HepG2 (cell line): ENCODE measurements around the gene CCN6. TPM values are rescaled to one million over a fixed set of nuclear protein-coding genes. Genes with fewer than 3 reads are reported as not detected.

Source experiments
- AGO1 ChIP-seq: fragments of 200-400 bp; formaldehyde crosslinking; IDR thresholded peaks from 2 replicates; pipeline ENCODE4 v1.6.1; 2017; ENCODE audit warnings: mild to moderate bottlenecking, low read depth, low read length, moderate library complexity; ENCODE audit not compliant: poor library complexity, severe bottlenecking
- ARID2 ChIP-seq: sonication (generic); formaldehyde crosslinking; IDR thresholded peaks from 2 replicates; pipeline ENCODE4 v1.8.1; 2022; ENCODE audit warnings: mild to moderate bottlenecking, missing genetic modification reagents, borderline replicate concordance
- CCDC6 ChIP-seq: sonication (generic); formaldehyde crosslinking; IDR thresholded peaks from 2 replicates; pipeline ENCODE4 v1.8.1; 2022; ENCODE audit warnings: mild to moderate bottlenecking, missing genetic modification reagents, moderate library complexity
- DPF2 ChIP-seq: sonication (generic); formaldehyde crosslinking; IDR thresholded peaks from 2 replicates; pipeline ENCODE4 v1.4.0; 2020; ENCODE audit warnings: mild to moderate bottlenecking, low read depth, missing genetic modification reagents, borderline replicate concordance
- FOXA1 ChIP-seq, 2 experiments: fragments of 450-650 bp in 1 of 2; sonication (generic) in 1 of 2; formaldehyde crosslinking in 1 of 2; IDR thresholded peaks; 2 replicates each; pipeline versions ENCODE4 v1.4.0 to v1.6.1; 2016 to 2020; ENCODE audit warnings: missing genetic modification reagents in 1 of 2
- FOXA3 ChIP-seq: IDR thresholded peaks from 2 replicates; pipeline ENCODE4 v1.6.1; 2016; ENCODE audit warnings: missing genetic modification reagents, missing compliant biosample characterization
- MXI1 ChIP-seq: IDR thresholded peaks from 3 replicates; pipeline ENCODE4 v1.6.1; 2012; ENCODE audit warnings: low read depth, low read length, inconsistent platforms, borderline replicate concordance
- NFIB ChIP-seq: sonication (generic); formaldehyde crosslinking; IDR thresholded peaks from 2 replicates; pipeline ENCODE4 v1.9.0; 2021; ENCODE audit warnings: missing genetic modification reagents, mild to moderate bottlenecking, borderline replicate concordance
- SIX1 ChIP-seq: sonication (generic); formaldehyde crosslinking; IDR thresholded peaks from 2 replicates; pipeline ENCODE4 v1.4.0; 2020; ENCODE audit warnings: missing genetic modification reagents, borderline replicate concordance
- ZBTB3 ChIP-seq: sonication (generic); formaldehyde crosslinking; IDR thresholded peaks from 2 replicates; pipeline ENCODE4 v1.4.0; 2020; ENCODE audit warnings: low read depth, mild to moderate bottlenecking, moderate library complexity, missing genetic modification reagents, borderline replicate concordance
- ZNF296 ChIP-seq: sonication (generic); formaldehyde crosslinking; conservative IDR thresholded peaks from 2 replicates; pipeline ENCODE4 v1.5.0; 2020; ENCODE audit warnings: mild to moderate bottlenecking, missing genetic modification reagents
- ZNF326 ChIP-seq: sonication (generic); formaldehyde crosslinking; IDR thresholded peaks from 2 replicates; pipeline ENCODE4 v1.4.0; 2020; ENCODE audit warnings: missing genetic modification reagents, borderline replicate concordance
- ZNF512 ChIP-seq: sonication (generic); formaldehyde crosslinking; IDR thresholded peaks from 2 replicates; pipeline ENCODE4 v1.4.0; 2020; ENCODE audit warnings: mild to moderate bottlenecking, missing genetic modification reagents
- ZNF597 ChIP-seq: sonication (generic); formaldehyde crosslinking; IDR thresholded peaks from 2 replicates; pipeline ENCODE4 v1.5.0; 2020; ENCODE audit warnings: missing genetic modification reagents
- ZNF614 ChIP-seq: IDR thresholded peaks from 2 replicates; pipeline ENCODE4 v1.6.1; 2018; ENCODE audit warnings: missing biosample characterization, missing genetic modification reagents, inconsistent platforms, borderline replicate concordance
- polyA plus RNA-seq, 8 experiments: library from polyadenylated mRNA; depleted of rRNA in 3 of 8; stranded (reverse) in 7 of 8; unstranded in 1 of 8; fragments of >200 nt; fragmentation: Illumina TruSeq in 4 of 8; extraction: Trizol in 4 of 8; gene quantifications; 2 replicates each; pipeline versions ENCODE4 v1.2.1 to v1.2.3, GENCODE V29; 2011 to 2016; ENCODE audit warnings: low read depth in 4 of 8, missing spikeins in 1 of 8, mixed read lengths in 1 of 8; ENCODE audit not compliant: insufficient read depth in 1 of 8
- total RNA-seq, 5 experiments: library from RNA; depleted of rRNA; stranded (reverse); fragments of >200 nt; fragmentation: Illumina TruSeq; extraction: Trizol; gene quantifications; 2 replicates each; pipeline ENCODE4 v1.2.3, GENCODE V29; 2016; ENCODE audit warnings: low read depth in 1 of 5
- TF ChIP-seq, protein P1 (sequence below): sonication (generic); formaldehyde crosslinking; IDR thresholded peaks from 2 replicates; pipeline ENCODE4 v1.8.1; 2022; ENCODE audit warnings: mild to moderate bottlenecking, missing genetic modification reagents
- TF ChIP-seq, protein P2 (sequence below): sonication (generic); formaldehyde crosslinking; IDR thresholded peaks from 2 replicates; pipeline ENCODE4 v1.5.1; 2020; ENCODE audit warnings: missing genetic modification reagents, mild to moderate bottlenecking, borderline replicate concordance
- TF ChIP-seq, protein P3 (sequence below): sonication (generic); formaldehyde crosslinking; IDR thresholded peaks from 2 replicates; pipeline ENCODE4 v1.9.0; 2021; ENCODE audit warnings: missing genetic modification reagents, mild to moderate bottlenecking, borderline replicate concordance
- TF ChIP-seq, protein P4 (sequence below): sonication (generic); formaldehyde crosslinking; IDR thresholded peaks from 2 replicates; pipeline ENCODE4 v1.5.0; 2020; ENCODE audit warnings: mild to moderate bottlenecking, missing genetic modification reagents, moderate library complexity

CCN6 gene
- total and polyA plus RNA-seq, 2 of the 13 experiments (the other 11 are each of a cell fraction or from before 2014, with no cell fraction given): not detected

GRCh38 chr6:112018619-112019416 is 35.1 kb upstream of the CCN6 start (continued):
- peak; percentile 85 for TF ChIP-seq ZNF296 (CRISPR knock-in tag)
- TF ChIP-seq CCDC6 (CRISPR knock-in tag): peak; percentile 55; the same call in 1 of the 2 replicates
- TF ChIP-seq, protein P1, sequence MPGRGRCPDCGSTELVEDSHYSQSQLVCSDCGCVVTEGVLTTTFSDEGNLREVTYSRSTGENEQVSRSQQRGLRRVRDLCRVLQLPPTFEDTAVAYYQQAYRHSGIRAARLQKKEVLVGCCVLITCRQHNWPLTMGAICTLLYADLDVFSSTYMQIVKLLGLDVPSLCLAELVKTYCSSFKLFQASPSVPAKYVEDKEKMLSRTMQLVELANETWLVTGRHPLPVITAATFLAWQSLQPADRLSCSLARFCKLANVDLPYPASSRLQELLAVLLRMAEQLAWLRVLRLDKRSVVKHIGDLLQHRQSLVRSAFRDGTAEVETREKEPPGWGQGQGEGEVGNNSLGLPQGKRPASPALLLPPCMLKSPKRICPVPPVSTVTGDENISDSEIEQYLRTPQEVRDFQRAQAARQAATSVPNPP (CRISPR knock-in tag): 0 out of 2 replicates have a peak, but pooled peaks have one; percentile 47
- TF ChIP-seq FOXA1 (IDR thresholded peaks at IDR 0.05): no peak
- peak; percentile 82 for TF ChIP-seq FOXA1 (CRISPR knock-in tag; IDR thresholded peaks at IDR 0.05)
- TF ChIP-seq FOXA3 (CRISPR knock-in tag): peak; percentile 75
- peak; percentile 80 for TF ChIP-seq DPF2 (CRISPR knock-in tag)
- no peak for TF ChIP-seq ZNF597 (CRISPR knock-in tag)
- no peak for TF ChIP-seq NFIB (CRISPR knock-in tag)
- no peak for TF ChIP-seq ZNF326 (CRISPR knock-in tag)
- no peak for TF ChIP-seq AGO1
- TF ChIP-seq, protein P2, sequence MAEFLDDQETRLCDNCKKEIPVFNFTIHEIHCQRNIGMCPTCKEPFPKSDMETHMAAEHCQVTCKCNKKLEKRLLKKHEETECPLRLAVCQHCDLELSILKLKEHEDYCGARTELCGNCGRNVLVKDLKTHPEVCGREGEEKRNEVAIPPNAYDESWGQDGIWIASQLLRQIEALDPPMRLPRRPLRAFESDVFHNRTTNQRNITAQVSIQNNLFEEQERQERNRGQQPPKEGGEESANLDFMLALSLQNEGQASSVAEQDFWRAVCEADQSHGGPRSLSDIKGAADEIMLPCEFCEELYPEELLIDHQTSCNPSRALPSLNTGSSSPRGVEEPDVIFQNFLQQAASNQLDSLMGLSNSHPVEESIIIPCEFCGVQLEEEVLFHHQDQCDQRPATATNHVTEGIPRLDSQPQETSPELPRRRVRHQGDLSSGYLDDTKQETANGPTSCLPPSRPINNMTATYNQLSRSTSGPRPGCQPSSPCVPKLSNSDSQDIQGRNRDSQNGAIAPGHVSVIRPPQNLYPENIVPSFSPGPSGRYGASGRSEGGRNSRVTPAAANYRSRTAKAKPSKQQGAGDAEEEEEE (CRISPR knock-in tag): no peak
- no peak for TF ChIP-seq ARID2 (CRISPR knock-in tag)
- TF ChIP-seq, protein P3, sequence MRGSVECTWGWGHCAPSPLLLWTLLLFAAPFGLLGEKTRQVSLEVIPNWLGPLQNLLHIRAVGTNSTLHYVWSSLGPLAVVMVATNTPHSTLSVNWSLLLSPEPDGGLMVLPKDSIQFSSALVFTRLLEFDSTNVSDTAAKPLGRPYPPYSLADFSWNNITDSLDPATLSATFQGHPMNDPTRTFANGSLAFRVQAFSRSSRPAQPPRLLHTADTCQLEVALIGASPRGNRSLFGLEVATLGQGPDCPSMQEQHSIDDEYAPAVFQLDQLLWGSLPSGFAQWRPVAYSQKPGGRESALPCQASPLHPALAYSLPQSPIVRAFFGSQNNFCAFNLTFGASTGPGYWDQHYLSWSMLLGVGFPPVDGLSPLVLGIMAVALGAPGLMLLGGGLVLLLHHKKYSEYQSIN (CRISPR knock-in tag): no peak
- TF ChIP-seq, protein P4, sequence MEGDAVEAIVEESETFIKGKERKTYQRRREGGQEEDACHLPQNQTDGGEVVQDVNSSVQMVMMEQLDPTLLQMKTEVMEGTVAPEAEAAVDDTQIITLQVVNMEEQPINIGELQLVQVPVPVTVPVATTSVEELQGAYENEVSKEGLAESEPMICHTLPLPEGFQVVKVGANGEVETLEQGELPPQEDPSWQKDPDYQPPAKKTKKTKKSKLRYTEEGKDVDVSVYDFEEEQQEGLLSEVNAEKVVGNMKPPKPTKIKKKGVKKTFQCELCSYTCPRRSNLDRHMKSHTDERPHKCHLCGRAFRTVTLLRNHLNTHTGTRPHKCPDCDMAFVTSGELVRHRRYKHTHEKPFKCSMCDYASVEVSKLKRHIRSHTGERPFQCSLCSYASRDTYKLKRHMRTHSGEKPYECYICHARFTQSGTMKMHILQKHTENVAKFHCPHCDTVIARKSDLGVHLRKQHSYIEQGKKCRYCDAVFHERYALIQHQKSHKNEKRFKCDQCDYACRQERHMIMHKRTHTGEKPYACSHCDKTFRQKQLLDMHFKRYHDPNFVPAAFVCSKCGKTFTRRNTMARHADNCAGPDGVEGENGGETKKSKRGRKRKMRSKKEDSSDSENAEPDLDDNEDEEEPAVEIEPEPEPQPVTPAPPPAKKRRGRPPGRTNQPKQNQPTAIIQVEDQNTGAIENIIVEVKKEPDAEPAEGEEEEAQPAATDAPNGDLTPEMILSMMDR: peak; percentile 27; the same call in 1 of the 2 replicates
- TF ChIP-seq SIX1 (CRISPR knock-in tag): no peak
- peak; percentile 46; the same call in 2 of the 3 replicates for TF ChIP-seq MXI1
- TF ChIP-seq ZNF614 (CRISPR knock-in tag): peak; percentile 84; the same call in 1 of the 2 replicates
- peak; percentile 63; the same call in 1 of the 2 replicates for TF ChIP-seq ZBTB3
- TF ChIP-seq ZNF512: no peak
